HG03469 (cell line): ENCODE results near the gene CEP72.
"Not testable (repeated sequence)": the region's sequence is repeated elsewhere in the genome, so short reads cannot be mapped to it uniquely, and the experiment has no call there.

Source experiments
- ATAC-seq: cut with Tn5 transposase; IDR thresholded peaks from one replicate; pipeline ENCODE4 v1.9.1; 2021; ENCODE audit warnings: mild to moderate bottlenecking, moderate library complexity, moderate number of reproducible peaks; ENCODE audit not compliant: unreplicated experiment

CEP72 gene

GRCh38 chr5:595285-595875 lies 16.8 kb upstream of the CEP72 start:
- ATAC-seq: no peak

- ATAC-seq: no peak
Measured at GRCh38 chr5:597871-598563, 14.1 kb upstream of the CEP72 start.

GRCh38 chr5:598564-598890 lies 13.6 kb upstream of the CEP72 start:
- ATAC-seq: no peak

- no peak for ATAC-seq
Measured at GRCh38 chr5:600886-601541, 11.1 kb upstream of the CEP72 start.

- ATAC-seq: no peak
Measured at GRCh38 chr5:601771-602465, 10.2 kb upstream of the CEP72 start.

- no peak for ATAC-seq
Measured at GRCh38 chr5:602466-603035, 9.6 kb upstream of the CEP72 start.

- ATAC-seq: no peak
Measured at GRCh38 chr5:603081-603998, 8.8 kb upstream of the CEP72 start.

GRCh38 chr5:604391-604831 lies 7.7 kb upstream of the CEP72 start:
- no peak for ATAC-seq

GRCh38 chr5:605090-605489 lies 7.0 kb upstream of the CEP72 start:
- ATAC-seq: not testable (repeated sequence)

GRCh38 chr5:606061-606460 lies 6.1 kb upstream of the CEP72 start:
- no peak for ATAC-seq

- no peak for ATAC-seq
Measured at GRCh38 chr5:606526-607399, 5.4 kb upstream of the CEP72 start.

GRCh38 chr5:607541-608428 lies 4.4 kb upstream of the CEP72 start:
- no peak for ATAC-seq

GRCh38 chr5:608429-609370 lies 3.4 kb upstream of the CEP72 start:
- ATAC-seq: no peak

GRCh38 chr5:609506-609905 lies 2.6 kb upstream of the CEP72 start:
- no peak for ATAC-seq

- ATAC-seq: no peak
Measured at GRCh38 chr5:610011-610743, 2.0 kb upstream of the CEP72 start.
